ENCODE results near the gene C6orf47.

The C6orf47 gene

DNA sequence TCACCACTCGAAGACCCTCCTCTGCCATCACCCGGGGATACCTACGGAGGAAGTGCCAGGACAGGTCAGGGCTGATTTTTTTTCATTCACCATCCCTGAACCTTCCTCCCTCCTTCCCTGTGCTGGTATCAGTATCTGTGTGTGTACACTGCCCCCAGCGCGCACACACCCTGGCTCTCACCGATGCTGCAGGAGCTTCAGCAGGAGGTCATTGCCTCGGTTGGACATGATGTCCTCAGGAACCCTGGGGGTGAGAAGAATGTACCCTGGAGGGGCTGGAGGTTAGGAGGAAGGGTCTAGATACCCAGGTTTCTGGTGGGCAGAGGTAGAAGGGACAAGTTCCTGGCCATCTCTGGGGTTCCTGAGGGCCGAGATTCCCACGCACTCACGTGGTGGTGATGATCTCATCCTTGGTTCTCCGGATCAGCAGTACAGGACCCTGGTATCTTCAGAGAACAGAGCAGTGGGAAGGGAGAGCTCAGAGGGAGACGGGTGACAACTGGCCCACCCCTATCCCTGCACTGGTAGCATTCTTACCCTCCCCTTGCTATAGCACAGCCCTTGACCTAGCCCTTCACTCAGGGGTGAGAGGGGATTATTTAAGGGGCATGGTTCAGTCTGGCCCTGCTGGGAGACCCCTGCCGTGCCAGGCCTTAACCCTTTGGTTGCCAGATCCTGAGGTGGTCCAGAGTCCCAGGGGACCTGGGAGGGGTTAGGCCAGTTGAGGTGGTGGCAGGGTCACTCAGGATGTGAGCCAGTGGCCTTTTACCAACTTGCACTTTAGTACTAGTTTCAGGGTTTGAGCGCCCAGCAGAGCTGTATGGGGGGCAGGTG, 27.5 kb upstream of the C6orf47 start:
- Histone ChIP-seq H3K4me3 (ENCODE audit: low read depth, low read length, poor library complexity, severe bottlenecking) (no peak overlapping the region), H3K27me3 (ENCODE audit: insufficient read depth, low read length) (no peaks in the 10 kb centered on the region), H4K20me1 (ENCODE audit: insufficient read depth, low read length) (no peaks in the 10 kb centered on the region), H3K79me2 (ENCODE audit: insufficient read depth, low read length) (no peaks in the 10 kb centered on the region), H3K27ac (ENCODE audit: low read depth, low read length, poor library complexity, severe bottlenecking) (no peak overlapping the region), H3K4me2 (ENCODE audit: low read length) (no peak overlapping the region), H3K9ac (ENCODE audit: low read length) (no peak overlapping the region), H3F3A (ENCODE audit: insufficient read depth, low read length) (no peaks in the 10 kb centered on the region), H3K9me3 (ENCODE audit: low read length) (no peaks in the 10 kb centered on the region), H3K9me2 (ENCODE audit: low read depth, low read length) (no peaks in the 10 kb centered on the region), H3K36me3 (ENCODE audit: insufficient read depth, low read length) (peaks cover 56% of the 10 kb centered on the region), H3K4me1 (ENCODE audit: insufficient read depth, low read length, severe bottlenecking) (peaks cover 8% of the 10 kb centered on the region), H2AFZ (ENCODE audit: low read length) (no peak overlapping the region)
- TF ChIP-seq EZH2 (IDR thresholded peaks at IDR 0.05; ENCODE audit: borderline replicate concordance, low read length): no peak
- TF ChIP-seq, protein P1, sequence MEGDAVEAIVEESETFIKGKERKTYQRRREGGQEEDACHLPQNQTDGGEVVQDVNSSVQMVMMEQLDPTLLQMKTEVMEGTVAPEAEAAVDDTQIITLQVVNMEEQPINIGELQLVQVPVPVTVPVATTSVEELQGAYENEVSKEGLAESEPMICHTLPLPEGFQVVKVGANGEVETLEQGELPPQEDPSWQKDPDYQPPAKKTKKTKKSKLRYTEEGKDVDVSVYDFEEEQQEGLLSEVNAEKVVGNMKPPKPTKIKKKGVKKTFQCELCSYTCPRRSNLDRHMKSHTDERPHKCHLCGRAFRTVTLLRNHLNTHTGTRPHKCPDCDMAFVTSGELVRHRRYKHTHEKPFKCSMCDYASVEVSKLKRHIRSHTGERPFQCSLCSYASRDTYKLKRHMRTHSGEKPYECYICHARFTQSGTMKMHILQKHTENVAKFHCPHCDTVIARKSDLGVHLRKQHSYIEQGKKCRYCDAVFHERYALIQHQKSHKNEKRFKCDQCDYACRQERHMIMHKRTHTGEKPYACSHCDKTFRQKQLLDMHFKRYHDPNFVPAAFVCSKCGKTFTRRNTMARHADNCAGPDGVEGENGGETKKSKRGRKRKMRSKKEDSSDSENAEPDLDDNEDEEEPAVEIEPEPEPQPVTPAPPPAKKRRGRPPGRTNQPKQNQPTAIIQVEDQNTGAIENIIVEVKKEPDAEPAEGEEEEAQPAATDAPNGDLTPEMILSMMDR (IDR thresholded peaks at IDR 0.05; ENCODE audit: low read length): no peak

DNA sequence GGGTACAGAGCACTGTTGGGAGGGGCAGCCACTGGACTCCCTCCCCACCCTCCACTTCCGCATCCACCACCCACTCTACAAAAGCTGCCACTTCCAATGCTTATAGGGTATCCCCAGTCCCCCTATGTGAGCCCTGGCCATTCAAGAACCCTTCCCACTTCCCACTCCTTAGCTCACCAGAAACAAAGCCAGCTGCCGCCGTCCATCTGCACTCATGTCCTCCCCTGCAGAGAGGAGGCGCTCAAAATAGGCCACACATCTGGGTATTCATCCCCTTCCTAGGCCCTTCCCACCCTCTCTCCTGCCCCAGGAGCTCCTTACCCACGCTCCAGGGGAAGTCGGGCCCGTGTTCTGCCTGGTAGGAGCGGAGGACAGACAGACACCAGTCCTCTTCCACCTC, 26.7 kb upstream of the C6orf47 start:
- no peak overlapping the region for H3K4me3 ChIP-seq (ENCODE audit: low read depth, low read length, poor library complexity, severe bottlenecking)
- no peak overlapping the region for H3K4me2 ChIP-seq (ENCODE audit: low read length)
- H3F3A ChIP-seq (ENCODE audit: insufficient read depth, low read length): no peaks in the 10 kb centered on the region
- no peaks in the 10 kb centered on the region for H3K9me3 ChIP-seq (ENCODE audit: low read length)
- no peaks in the 10 kb centered on the region for H3K79me2 ChIP-seq (ENCODE audit: insufficient read depth, low read length)
- H3K4me1 ChIP-seq (ENCODE audit: insufficient read depth, low read length, severe bottlenecking): peaks cover 8% of the 10 kb centered on the region
- peaks cover 49% of the 10 kb centered on the region for H3K36me3 ChIP-seq (ENCODE audit: insufficient read depth, low read length)
- no peaks in the 10 kb centered on the region for H4K20me1 ChIP-seq (ENCODE audit: insufficient read depth, low read length)
- no peak overlapping the region for H2AFZ ChIP-seq (ENCODE audit: low read length)
- no peak for TF ChIP-seq EZH2 (IDR thresholded peaks at IDR 0.05; ENCODE audit: borderline replicate concordance, low read length)
- TF ChIP-seq, protein P1 (IDR thresholded peaks at IDR 0.05; ENCODE audit: low read length): no peak
- H3K9ac ChIP-seq (ENCODE audit: low read length): no peak overlapping the region
- H3K9me2 ChIP-seq (ENCODE audit: low read depth, low read length): no peaks in the 10 kb centered on the region
- no peak overlapping the region for H3K27ac ChIP-seq (ENCODE audit: low read depth, low read length, poor library complexity, severe bottlenecking)
- H3K27me3 ChIP-seq (ENCODE audit: insufficient read depth, low read length): no peaks in the 10 kb centered on the region

DNA sequence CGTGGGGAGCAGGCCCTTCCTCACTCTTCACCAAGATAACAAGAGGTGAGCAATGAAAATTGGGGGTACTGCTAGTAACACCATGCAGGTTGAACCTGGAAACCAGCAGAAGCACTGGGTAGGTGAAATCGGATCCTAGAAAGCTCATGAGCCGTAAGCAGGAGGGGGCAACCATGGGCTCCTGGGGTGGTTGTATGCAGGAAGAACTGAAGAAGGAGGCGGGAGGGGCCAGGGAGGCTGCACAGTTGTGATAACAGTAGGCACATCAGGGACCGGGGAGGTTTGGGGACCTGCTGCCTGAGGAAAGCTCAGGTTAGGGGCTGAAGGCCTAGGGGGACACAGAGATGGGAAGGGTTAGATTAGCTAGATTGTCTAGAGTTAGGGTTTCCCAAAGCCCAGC, 25.9 kb upstream of the C6orf47 start:
- H3K9me3 ChIP-seq (ENCODE audit: low read length): no peaks in the 10 kb centered on the region
- no peaks in the 10 kb centered on the region for H3F3A ChIP-seq (ENCODE audit: insufficient read depth, low read length)
- H3K27ac ChIP-seq (ENCODE audit: low read depth, low read length, poor library complexity, severe bottlenecking): no peak overlapping the region
- H3K4me3 ChIP-seq (ENCODE audit: low read depth, low read length, poor library complexity, severe bottlenecking): no peak overlapping the region
- peaks cover 9% of the 10 kb centered on the region for H3K4me1 ChIP-seq (ENCODE audit: insufficient read depth, low read length, severe bottlenecking)
- H3K27me3 ChIP-seq (ENCODE audit: insufficient read depth, low read length): no peaks in the 10 kb centered on the region
- no peak overlapping the region for H3K4me2 ChIP-seq (ENCODE audit: low read length)
- no peak overlapping the region for H3K9ac ChIP-seq (ENCODE audit: low read length)
- no peak overlapping the region for H2AFZ ChIP-seq (ENCODE audit: low read length)
- no peak for TF ChIP-seq EZH2 (IDR thresholded peaks at IDR 0.05; ENCODE audit: borderline replicate concordance, low read length)
- TF ChIP-seq, protein P1 (IDR thresholded peaks at IDR 0.05; ENCODE audit: low read length): no peak
- H3K9me2 ChIP-seq (ENCODE audit: low read depth, low read length): no peaks in the 10 kb centered on the region
- H3K36me3 ChIP-seq (ENCODE audit: insufficient read depth, low read length): peaks cover 46% of the 10 kb centered on the region
- no peaks in the 10 kb centered on the region for H4K20me1 ChIP-seq (ENCODE audit: insufficient read depth, low read length)
- H3K79me2 ChIP-seq (ENCODE audit: insufficient read depth, low read length): no peaks in the 10 kb centered on the region

Data from OCI-LY1 (cell line).